Mucosa of descending colon (tissue), 3 donors: Measurements from ENCODE around the gene CSAD. TPM values are rescaled to one million over a fixed set of nuclear protein-coding genes. Genes with fewer than 3 reads are reported as not detected.

ENCODE experiments used
- ATAC-seq: fragments of 200-7000 bp; cut with Tn5 transposase; one replicate; pipeline ENCODE4 v1.9.1; 2020; ENCODE audit warnings: mild to moderate bottlenecking, moderate library complexity
- DNase-seq, 3 donors: peaks; one replicate each; pipeline ENCODE4 v3.0.0-alpha.2; 2020
- H3K36me3 ChIP-seq: fragments of 200-600 bp; one replicate; pipeline ENCODE4 v1.8.0; 2021; ENCODE audit warnings: low read depth, mild to moderate bottlenecking
- H3K4me1 ChIP-seq: fragments of 200-600 bp; one replicate; pipeline ENCODE4 v1.8.0; 2021; ENCODE audit warnings: low read depth, mild to moderate bottlenecking
- H3K4me3 ChIP-seq: fragments of 200-600 bp; one replicate; pipeline ENCODE4 v1.8.0; 2021; ENCODE audit warnings: mild to moderate bottlenecking
- H3K9me3 ChIP-seq: fragments of 200-600 bp; one replicate; pipeline ENCODE4 v1.8.0; 2021; ENCODE audit warnings: mild to moderate bottlenecking
- intact Hi-C, 2 donors: fragments of 100-400 bp; cut with DNase I in 1 of 2; cut with micrococcal nuclease in 1 of 2; formaldehyde crosslinking; loops; one replicate each; pipeline versions ENCODE4 v1.11.0 to v1.11.1; 2022; cut with DNase I, micrococcal nuclease
- long read RNA-seq, 2 donors: library from polyadenylated mRNA; unstranded; transcript quantifications; one replicate each; pipeline ENCODE4 v2.0.0, GENCODE V29; 2019 to 2021
- total RNA-seq, 3 donors: library from RNA; stranded (reverse); fragmentation: NEBNext Ultra II Directional in 2 of 3; extraction: Animal tissue kit (Norgen Biotek cat#: 25700) in 2 of 3; gene quantifications; one replicate each; pipeline versions ENCODE4 v1.2.1 to v1.2.4, GENCODE V29; 2021 to 2023
- TF ChIP-seq, protein P1 (sequence below): fragments of 200-600 bp; IDR thresholded peaks from one replicate; pipeline ENCODE4 v1.8.0; 2022; ENCODE audit warnings: antibody characterized with exemption, mild to moderate bottlenecking
- donor health status: DM: no; HTN: no; CAD: no; lungs with moderate emphysema.
- donor health status: DM: no; HTN: no; CAD: no.
- donor health status: DM: no; HTN: yes; CAD: no.

CSAD gene, protein sequence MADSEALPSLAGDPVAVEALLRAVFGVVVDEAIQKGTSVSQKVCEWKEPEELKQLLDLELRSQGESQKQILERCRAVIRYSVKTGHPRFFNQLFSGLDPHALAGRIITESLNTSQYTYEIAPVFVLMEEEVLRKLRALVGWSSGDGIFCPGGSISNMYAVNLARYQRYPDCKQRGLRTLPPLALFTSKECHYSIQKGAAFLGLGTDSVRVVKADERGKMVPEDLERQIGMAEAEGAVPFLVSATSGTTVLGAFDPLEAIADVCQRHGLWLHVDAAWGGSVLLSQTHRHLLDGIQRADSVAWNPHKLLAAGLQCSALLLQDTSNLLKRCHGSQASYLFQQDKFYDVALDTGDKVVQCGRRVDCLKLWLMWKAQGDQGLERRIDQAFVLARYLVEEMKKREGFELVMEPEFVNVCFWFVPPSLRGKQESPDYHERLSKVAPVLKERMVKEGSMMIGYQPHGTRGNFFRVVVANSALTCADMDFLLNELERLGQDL
- total RNA-seq: 10 to 100 TPM; 23.4 to 44.4 (median 38.7) TPM
- long read RNA-seq, donor 1, partial matches to known transcripts: 2 of 11 reads
- long read RNA-seq, donor 1, other reads (novel, unspliced or antisense): 9 of 11 reads
- long read RNA-seq, donor 2, partial matches to known transcripts: 0 of 6 reads
- long read RNA-seq, donor 2, other reads (novel, unspliced or antisense): 6 of 6 reads

DNA sequence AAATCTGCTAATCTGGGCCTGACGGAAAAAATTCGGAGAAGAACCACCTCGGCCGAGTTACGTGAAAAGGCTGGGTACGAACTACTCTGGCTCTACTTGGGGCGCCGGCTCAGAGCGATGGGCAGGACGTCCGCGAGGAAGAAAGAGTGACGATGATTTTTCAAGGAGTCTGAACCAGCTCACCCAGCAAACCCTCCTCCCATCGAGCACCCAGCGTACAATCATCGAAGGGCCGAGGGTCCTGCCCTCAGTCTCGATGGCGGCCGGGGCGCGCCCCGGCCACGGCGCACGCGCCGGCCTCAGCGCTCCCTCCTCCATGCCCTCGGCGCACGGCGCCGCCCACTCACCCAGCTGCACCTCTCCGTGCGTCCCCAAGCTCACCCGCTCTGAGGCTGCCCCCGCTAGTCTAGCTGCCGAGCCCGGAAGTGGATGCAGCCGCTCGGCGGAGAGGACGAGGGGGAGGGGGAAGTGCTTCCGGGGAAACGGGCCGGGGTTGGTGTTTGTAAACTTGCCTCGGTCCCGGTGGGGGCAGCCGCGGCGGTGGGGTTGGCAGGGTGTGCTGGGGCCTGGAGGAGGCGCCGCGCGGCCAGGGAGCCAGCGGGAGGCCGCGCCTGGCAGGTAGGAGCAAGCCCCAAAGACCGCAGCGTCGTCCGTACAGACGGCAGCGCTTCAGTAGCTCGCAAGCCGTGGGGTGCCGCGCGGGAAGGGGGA is at the start of gene CSAD, which contains the start of gene ZNF740:
CSAD (minus strand) TSS at position 706 of the 711 bp plus-strand sequence. CDS start 7,455 bp downstream, outside the sequence.
ZNF740 (plus strand) TSS at position 503 of the 711 bp plus-strand sequence. CDS start 1,262 bp downstream, outside the sequence.
- intact Hi-C loops: no loop called here
- Histone ChIP-seq H3K4me3 (peak within 1 kb of the TSS; percentile 67), H3K36me3 (peaks cover 8% of the 10 kb centered on the region), H3K4me1 (peaks cover 30% of the 10 kb centered on the region), H3K9me3 (no peaks in the 10 kb centered on the region)
- TF ChIP-seq, protein P1, sequence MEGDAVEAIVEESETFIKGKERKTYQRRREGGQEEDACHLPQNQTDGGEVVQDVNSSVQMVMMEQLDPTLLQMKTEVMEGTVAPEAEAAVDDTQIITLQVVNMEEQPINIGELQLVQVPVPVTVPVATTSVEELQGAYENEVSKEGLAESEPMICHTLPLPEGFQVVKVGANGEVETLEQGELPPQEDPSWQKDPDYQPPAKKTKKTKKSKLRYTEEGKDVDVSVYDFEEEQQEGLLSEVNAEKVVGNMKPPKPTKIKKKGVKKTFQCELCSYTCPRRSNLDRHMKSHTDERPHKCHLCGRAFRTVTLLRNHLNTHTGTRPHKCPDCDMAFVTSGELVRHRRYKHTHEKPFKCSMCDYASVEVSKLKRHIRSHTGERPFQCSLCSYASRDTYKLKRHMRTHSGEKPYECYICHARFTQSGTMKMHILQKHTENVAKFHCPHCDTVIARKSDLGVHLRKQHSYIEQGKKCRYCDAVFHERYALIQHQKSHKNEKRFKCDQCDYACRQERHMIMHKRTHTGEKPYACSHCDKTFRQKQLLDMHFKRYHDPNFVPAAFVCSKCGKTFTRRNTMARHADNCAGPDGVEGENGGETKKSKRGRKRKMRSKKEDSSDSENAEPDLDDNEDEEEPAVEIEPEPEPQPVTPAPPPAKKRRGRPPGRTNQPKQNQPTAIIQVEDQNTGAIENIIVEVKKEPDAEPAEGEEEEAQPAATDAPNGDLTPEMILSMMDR: no peak
- peak; percentile 96 to 99 (median 97) for DNase-seq
- peak; percentile 97 for ATAC-seq

DNA sequence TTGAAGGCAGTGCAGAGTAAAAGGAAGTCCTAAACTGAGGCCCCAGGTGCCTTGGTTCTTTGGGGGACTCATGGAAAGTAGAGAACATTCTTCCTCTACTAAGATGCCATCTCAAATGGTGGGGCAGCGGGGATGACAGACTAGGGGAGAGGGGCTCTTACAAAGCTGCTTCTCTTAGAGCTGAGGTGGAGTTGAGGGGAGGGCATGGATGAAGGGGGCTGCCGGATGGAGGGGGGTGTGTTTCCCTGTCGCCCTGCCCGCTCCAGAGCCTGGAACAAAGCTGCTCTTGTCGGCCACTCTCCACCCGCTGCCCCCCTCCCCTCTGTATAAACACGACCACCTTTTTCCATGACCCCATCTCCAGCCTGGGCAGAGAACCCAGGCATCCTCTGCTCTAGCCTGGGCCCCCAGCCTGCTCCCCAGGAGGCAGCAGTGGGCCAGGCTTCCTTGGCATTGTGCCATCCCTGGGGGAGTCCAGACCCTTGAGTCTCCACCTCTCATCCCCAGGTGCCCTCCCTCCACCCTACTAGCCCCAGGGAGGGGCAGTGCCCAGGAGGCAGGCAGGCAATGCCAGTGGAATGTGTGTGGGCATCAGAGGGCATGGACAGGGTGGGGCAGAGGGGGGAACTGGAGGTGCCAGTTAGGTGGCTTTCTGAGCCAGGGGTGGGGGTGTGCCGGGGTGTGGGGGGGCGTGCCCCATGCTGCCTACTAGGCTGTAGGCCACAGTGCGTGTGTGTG is 49.6 kb upstream of the CSAD start:
- Histone ChIP-seq H3K4me1 (peaks cover 32% of the 10 kb centered on the region), H3K4me3 (no peak overlapping the region), H3K9me3 (no peaks in the 10 kb centered on the region), H3K36me3 (no peaks in the 10 kb centered on the region)
- ATAC-seq: peak; percentile 42
- intact Hi-C loops: no loop called here
- TF ChIP-seq, protein P1: no peak
- DNase-seq: peak; percentile 73 to 87 (median 80)

DNA sequence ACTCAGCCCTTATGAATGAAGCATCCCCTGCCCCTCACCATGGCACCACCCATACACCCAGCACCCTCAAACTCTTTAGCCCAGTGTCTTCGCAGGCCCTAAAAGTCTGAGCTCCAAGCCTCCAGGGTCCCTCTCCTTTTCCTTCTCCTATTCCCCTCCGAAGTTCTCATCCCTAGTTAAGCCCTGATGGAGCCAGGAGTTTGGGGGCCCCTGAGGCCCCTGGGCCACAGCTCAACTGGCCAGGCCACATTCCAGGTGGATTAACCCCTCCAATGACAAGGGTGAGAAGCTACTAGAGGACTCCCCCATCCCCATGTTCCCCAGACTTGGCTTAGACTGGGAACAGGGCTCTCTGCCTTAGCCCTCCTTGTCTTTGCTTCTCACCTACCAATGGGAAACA is 48.7 kb upstream of the CSAD start:
- Histone ChIP-seq H3K9me3 (no peaks in the 10 kb centered on the region), H3K36me3 (no peaks in the 10 kb centered on the region), H3K4me1 (peaks cover 39% of the 10 kb centered on the region), H3K4me3 (no peak overlapping the region)
- ATAC-seq (no peak), DNase-seq (no peak)
- intact Hi-C loops: no loop called here
- TF ChIP-seq, protein P1: no peak

DNA sequence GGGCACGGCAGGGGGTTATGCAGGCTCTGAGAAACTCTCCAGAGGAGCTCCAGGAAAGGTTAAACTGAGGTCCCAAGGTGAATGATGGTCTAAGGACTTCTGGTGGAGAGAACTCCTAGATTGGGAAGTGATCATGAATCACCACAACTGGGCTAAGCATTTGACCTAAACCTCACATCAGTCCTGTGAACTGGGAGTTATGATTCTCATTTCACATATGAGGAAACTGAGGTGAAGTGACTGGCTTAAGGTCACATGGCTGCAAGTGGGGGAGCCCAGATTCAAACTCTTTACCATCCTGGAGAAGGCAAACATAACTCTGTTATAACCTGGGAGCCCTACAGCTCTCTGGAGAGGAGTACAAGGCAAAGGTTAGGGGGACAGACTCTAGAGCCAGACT is 47.1 kb upstream of the CSAD start:
- intact Hi-C loops: no loop called here
- Histone ChIP-seq H3K36me3 (no peaks in the 10 kb centered on the region), H3K4me3 (no peak overlapping the region), H3K4me1 (peaks cover 41% of the 10 kb centered on the region), H3K9me3 (no peaks in the 10 kb centered on the region)
- no peak for DNase-seq
- TF ChIP-seq, protein P1: no peak
- ATAC-seq: no peak

DNA sequence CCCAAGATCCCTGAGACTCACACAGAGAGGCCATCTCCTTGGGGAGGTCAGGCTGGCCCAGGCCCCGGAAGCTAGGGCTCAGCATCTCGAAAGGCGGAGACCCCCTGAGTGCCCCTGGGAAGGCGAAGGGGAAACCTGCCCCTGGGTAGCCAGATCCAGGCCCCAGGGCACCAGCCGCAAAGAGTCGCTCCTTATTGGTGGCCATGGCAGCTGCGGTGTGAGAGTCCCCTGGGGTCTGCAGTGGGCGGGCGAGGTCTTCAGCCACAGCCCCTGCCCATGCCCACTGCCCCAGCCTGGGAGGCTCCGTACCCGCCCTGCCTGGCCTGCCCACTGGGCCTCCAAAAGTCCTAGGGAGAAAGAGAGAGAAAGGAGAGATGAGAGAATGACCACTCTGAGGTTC is 46.6 kb upstream of the CSAD start:
- Histone ChIP-seq H3K9me3 (no peaks in the 10 kb centered on the region), H3K4me3 (no peak overlapping the region), H3K4me1 (peaks cover 41% of the 10 kb centered on the region), H3K36me3 (no peaks in the 10 kb centered on the region)
- DNase-seq (no peak), ATAC-seq (no peak)
- TF ChIP-seq, protein P1: no peak
- intact Hi-C loops: no loop called here
